Fibroblast of the conjunctiva (primary cell): ENCODE results near the gene MIA2.
"Not testable (repeated sequence)": the region's sequence is repeated elsewhere in the genome, so short reads cannot be mapped to it uniquely, and the experiment has no call there.

Experiments used
- DNase-seq: peaks from one replicate; pipeline ENCODE4 v3.0.0-alpha.2; 2010; ENCODE audit warnings: low read depth

Gene MIA2, protein sequence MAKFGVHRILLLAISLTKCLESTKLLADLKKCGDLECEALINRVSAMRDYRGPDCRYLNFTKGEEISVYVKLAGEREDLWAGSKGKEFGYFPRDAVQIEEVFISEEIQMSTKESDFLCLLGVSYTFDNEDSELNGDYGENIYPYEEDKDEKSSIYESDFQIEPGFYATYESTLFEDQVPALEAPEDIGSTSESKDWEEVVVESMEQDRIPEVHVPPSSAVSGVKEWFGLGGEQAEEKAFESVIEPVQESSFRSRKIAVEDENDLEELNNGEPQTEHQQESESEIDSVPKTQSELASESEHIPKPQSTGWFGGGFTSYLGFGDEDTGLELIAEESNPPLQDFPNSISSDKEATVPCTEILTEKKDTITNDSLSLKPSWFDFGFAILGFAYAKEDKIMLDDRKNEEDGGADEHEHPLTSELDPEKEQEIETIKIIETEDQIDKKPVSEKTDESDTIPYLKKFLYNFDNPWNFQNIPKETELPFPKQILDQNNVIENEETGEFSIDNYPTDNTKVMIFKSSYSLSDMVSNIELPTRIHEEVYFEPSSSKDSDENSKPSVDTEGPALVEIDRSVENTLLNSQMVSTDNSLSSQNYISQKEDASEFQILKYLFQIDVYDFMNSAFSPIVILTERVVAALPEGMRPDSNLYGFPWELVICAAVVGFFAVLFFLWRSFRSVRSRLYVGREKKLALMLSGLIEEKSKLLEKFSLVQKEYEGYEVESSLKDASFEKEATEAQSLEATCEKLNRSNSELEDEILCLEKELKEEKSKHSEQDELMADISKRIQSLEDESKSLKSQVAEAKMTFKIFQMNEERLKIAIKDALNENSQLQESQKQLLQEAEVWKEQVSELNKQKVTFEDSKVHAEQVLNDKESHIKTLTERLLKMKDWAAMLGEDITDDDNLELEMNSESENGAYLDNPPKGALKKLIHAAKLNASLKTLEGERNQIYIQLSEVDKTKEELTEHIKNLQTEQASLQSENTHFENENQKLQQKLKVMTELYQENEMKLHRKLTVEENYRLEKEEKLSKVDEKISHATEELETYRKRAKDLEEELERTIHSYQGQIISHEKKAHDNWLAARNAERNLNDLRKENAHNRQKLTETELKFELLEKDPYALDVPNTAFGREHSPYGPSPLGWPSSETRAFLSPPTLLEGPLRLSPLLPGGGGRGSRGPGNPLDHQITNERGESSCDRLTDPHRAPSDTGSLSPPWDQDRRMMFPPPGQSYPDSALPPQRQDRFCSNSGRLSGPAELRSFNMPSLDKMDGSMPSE (N-terminal part only)

DNA sequence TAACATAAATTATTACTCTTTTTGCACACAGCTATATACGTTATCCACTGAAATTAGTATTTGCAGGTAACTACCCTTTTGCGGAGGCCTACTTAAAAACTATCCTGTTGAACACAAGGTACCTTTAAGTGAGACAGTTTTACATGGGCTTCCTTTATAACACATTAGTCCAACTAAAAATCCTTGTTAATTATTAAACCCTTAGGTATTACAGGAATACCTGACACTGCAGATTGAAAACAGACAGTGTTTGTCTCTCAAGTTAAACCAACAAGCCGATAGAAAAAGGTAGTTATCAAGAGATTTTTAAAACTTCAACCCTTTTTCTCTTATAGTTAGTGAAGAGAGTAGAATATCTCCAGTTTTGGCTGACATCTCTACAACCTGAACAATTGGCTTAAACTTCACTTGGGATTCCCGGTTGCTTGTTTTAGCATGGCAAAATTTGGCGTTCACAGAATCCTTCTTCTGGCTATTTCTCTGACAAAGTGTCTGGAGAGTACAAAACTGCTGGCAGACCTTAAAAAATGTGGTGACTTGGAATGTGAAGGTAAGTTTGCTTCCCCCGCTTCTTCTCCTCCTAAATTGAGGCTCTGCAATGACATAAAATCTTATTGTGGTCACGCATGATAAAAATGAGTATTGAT, at the start of gene MIA2:
Gene MIA2 (plus strand): TSS at position 236 of the 647 bp plus-strand sequence. CDS start 200 bp downstream, at position 436.
- no peak for DNase-seq

DNA sequence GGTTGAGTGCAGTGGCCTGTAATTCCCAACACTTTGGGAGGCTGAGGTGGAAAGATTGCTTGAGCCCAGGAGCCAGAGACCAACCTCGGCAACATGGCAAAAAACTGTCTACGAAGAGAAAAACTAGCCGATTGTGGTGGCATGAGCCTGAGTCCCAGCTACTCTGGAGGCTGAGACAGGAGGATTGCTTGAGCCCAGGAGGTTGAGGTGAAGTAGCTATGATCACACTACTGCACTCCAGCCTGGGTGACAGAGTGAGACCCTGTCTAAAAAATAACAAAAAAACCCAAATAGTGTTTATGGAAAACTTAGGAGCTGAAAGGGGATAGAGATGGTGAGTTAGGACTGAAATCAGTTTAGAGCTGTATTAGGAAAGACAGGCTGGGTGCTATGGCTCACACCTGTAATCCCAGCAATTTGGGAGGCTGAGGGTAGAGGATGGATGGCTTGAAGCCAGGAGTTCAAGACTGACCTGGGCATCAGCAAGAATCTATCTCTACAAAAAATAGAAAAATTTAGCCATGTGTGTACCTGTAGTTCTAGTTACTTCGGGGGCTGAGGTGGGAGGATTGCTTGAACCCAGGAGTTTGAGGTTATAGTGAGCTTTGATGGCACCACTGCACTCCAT, 49.0 kb upstream of the MIA2 start:
- no peak for DNase-seq

DNA sequence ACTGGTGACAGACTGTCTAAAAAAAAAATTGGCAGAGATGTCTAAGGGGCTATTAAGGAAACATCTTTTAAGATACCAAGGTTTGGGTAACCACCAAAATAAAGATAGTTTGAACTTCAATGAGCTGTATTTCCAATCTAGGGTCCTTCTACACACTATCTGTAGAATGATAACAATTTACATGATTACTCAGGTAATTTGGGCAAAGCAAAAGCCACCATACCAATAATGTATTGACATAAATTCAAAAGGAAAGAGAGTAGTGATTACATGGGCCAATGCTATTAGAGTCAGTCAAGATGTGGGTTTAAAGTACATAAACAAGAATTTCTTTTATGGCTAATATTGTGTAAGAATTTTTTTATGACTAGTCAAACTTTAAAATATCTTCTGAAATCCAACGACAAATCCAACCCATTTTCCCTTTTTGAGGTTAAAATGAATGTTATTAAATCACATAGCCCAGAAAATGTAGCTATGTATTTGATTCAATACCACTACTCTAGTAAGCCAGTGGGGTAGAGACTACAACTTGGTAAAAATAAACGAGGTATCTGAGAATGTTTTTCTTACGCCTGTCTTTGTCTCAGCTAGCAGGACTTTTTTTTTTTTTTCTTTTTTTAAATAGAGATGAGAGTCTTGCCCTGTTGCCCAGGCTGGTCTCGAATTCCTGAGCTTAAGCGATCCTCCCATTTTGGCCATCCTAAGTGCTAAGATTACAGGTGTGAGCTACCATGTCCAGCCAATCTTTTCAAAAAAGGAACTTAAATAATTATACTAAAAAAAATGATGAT, 48.3 kb upstream of the MIA2 start:
- DNase-seq: no peak

DNA sequence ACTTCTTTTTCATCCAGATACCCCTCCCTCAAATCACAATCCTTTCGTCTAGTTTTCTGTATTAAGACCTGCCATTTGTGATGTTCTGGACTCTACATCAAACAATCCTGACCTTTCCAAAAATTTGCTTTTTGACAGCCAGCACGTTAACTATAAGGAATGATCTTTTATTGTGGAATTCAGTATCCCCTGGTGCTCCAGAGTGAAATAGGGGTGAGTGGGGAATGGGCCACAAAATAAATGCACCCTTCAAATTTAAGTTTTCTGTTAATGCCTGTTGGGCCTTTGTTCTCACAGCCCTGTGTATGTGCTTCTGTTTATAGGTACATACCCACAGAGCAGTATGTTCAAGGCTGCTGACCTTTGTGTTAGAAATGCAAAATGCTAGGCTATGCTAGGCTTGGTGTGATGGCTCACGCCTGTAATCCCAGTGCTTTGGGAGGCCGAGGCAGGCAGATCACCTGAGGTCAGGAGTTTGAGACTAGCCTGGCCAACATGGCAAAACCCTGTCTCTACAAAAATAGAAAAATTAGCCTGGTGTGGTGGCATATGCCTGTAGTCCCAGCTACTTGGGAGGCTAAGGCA, 46.7 kb upstream of the MIA2 start:
- DNase-seq: no peak

DNA sequence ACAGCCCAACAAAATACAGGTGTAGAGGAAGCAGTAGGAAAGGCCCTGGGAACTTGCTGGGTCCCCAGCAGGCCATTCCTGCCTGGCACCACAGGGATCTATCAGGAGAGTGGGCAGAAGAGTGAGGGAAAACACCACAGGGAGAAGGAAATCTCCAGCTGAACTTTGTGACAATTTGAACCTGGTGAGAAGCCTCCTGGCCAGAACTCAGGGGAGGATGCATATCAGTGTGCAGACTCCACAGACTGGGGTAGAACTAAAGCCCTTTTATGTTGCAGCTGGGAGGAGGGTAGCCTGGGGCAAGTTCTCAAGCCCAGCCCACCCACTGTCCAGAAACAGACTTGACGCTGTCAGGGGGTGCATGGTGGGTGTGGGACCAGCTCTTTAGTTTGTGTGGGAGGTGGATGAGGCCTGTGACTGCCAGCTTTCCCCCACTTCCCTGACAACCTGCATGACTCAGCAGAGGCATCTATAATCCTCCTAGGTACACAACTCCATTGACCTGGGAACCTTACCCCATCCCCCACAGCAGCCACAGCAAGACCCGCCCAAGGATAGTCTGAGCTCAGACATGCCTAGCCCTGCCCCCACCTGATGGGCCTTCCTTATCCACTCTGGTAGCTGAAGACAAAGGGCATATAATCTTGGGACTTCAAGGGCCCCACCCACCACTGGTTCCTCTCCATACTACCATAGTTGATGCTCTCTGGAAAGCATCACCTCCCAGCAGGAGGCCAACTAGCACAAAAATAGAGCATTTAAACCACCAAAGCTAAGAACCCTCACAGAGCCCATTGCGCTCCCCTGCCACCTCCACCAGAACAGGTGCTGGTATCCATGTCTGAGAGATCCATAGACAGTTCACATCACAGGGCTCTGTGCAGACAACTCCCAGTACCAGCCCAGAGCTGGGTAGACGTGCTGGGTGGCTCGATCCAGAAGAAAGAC, 29.8 kb upstream of the MIA2 start:
- DNase-seq: no peak

GRCh38 chr14:39207430-39207829, 26.3 kb upstream of the MIA2 start:
- DNase-seq: not testable (repeated sequence)

DNA sequence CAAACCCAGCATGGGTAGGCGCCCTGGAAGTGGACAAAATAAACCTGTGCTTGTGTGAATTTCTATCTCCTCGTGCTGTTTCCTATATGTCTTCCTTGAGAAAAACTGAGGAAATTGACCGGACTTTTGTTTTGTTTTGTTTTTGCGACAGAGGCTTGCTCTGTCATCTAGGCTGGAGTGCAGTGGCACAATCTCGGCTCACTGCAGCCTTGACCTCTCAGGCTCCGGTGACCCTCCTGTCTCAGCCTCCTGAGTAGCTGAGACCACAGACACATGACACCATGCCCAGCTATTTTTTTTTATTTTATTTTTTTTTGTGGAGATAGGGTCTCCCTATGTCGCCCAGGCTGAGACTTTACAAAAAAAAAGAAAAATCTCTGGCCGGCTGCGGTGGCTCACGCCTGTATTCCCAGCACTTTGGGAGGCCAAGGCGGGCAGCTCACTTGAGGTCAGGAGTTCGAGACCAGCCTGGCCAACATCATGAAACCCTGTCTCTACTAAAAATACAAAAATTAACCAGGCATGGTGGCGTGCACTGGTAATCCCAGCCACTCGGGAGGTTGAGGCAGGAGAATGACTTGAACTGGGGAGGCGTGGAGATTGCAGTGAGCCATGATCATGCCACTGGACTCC, 22.5 kb upstream of the MIA2 start:
- DNase-seq: no peak

- no peak for DNase-seq
Observed at GRCh38 chr14:39212034-39212433, 21.7 kb upstream of the MIA2 start.

DNA sequence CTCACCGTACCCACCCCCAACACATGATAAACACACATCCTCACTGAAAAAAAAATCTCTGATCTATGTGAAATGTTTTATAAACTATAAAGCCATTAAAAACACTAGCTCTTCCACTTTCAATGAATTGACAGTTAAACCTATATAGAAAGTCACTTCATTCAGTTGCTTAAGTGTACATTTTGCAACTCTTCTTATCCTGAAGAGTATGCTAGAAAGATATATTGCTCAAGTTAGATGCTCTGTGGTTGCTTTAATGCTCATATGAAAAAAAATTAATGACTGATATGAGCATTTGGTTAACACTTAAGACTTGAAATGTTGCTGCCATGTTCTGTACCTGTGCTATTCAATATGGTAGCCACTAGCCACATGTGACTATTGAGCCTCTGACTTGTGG, 21.0 kb upstream of the MIA2 start:
- no peak for DNase-seq

- no peak for DNase-seq
Observed at GRCh38 chr14:39217214-39217879, 16.4 kb upstream of the MIA2 start.

DNA sequence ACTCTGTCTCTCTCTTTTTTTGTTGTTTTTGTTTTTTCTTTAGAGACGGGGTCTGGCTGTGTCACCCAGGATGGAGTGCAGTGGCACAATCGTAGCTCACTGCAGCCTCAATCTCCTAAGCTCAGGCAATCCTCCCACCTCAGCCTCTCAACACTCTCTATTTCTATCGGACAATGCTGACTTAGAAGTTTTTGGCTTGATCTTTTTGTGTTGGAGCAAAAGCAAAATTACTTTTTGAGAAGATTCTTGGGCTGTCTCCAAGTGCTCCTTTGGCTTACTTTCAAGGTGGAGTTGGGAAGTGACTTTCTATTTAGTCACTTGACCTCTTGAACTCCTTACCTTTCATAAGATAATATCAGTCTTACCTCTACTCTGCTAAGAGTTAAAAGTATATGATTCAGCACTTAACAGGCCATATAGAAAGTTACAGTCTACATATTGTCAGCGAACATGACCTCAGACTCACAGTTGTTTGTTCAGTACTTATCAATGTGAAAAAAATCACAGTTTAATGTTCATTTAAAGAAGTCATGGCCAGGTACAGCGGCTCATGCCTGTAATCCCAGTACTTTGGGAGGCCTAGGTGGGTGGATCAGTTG, 15.4 kb upstream of the MIA2 start:
- DNase-seq: no peak

- DNase-seq: no peak
Observed at GRCh38 chr14:39219075-39219499, 14.6 kb upstream of the MIA2 start.

DNA sequence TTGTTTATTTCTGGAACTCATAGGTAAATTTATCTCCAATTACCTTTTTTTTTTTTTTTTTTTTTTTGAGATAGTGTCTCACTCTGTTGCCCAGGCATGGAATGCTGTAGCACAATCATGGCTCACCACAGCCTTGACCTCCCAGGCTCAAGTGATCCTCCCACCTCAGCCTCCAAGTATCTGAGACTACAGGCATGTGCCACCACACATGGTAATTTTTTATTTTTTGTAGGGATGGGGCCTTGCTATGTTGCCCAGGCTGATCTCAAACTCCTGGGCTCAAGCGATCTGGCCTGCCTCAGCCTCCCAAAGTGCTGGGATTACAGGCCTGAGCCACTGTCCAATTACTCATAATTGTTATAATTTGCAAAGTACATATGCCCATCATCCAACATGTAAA, 13.2 kb upstream of the MIA2 start:
- DNase-seq: not testable (repeated sequence)

GRCh38 chr14:39228044-39228443, 5.7 kb upstream of the MIA2 start:
- no peak for DNase-seq

DNA sequence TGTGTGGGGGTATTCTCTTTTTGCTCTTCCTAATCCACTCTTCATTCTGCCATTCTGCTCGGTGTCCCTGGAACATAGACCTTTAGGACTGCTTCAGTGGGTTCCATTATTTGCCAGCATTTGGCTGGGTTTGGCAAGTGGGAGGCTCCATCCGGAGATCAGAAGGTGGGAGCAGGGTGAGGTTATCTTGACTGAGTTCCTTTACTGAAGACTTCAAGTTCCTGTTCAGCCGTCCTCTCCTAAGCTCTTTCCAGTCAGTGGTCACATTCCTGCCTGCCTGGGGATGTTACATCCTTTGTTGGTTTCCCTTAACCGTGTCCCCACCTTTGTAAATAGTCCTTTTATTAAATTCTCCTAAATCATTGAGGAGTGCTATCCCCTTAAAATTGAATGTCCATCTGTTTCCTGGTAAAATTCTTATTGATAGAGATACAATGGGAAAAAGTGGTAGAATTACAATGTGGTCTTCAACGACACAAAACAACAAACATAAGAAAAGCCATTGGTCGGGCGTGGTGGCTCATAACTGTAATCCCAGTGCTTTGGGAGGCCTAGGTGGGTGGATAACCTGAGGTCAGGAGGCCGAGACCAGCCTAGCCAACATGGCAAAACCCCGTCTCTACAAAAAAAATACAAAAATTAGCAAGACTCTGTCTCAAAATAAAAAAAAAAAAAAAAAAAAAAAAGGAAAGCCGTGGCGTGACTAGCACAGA, 5.0 kb upstream of the MIA2 start:
- no peak for DNase-seq

GRCh38 chr14:39229222-39229543, 4.5 kb upstream of the MIA2 start:
- no peak for DNase-seq

DNA sequence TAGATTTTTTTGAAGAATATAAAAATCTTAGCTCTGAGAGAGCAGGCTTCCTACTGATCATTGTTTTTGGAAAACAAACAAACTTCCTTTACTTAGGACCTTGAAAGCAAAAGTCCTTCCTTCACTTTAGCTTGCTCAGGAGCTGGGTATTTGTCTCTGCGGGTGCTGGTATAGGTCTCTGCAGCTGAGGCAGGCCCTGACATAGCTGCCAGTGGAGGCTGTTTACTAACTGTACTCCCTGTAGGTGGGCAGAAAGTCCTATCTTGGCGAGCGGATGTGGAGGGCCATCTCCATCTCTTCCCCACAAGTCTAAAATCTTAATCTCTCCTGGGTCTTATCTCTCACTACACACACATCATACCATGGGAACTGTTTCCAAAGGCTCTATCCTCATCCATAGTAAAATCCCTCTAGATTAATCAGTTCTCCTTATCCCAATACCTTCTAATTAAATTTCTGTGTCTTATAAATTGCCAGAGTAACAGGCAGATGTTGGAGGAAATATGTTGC, 4.1 kb upstream of the MIA2 start:
- no peak for DNase-seq
